Activated CD8-positive, alpha-beta memory T cell treated with anti-CD3 and anti-CD28 coated beads for 24 hours (primary cell): Measurements from ENCODE around the gene SLC6A11.

ENCODE experiments used
- DNase-seq: peaks from one replicate; pipeline ENCODE4 v3.0.0-alpha.2; 2020

The SLC6A11 gene

DNA sequence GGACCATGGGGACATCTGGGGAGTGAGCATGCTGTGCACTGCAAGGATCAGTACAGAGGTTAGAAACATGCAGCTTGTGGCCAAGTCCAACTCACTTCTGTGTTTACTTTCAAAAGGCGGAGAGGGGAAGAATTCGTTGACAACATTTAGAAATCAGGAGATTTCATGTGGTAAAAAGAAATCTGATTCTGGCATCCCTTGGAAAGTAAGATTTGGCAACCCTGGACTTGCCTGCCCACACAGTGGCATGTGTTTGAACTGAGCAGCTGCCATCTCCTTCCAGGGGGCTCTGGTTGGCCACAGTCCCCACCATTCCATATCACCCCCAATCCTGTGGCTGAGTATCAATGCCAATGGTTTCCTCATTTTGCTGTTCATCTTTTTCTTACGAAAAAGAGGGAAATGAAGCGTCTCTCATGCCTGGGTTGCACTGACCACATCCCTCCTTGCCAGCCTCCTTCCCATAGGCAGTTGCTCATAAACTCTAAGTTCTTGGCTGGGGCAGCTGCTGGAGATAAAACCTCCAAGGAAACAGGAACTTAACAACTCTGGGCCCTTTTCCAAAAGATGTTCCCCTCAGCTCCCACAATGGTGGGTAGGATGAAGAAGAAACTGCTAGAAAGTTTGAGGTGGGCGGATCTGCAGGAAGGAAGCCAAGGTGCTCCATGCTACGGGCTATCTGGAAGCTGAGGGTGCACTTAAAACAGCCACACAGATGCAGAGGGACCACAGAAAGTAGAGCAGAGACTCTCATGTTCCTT, 29.2 kb downstream of the SLC6A11 start:
- no peak for DNase-seq

DNA sequence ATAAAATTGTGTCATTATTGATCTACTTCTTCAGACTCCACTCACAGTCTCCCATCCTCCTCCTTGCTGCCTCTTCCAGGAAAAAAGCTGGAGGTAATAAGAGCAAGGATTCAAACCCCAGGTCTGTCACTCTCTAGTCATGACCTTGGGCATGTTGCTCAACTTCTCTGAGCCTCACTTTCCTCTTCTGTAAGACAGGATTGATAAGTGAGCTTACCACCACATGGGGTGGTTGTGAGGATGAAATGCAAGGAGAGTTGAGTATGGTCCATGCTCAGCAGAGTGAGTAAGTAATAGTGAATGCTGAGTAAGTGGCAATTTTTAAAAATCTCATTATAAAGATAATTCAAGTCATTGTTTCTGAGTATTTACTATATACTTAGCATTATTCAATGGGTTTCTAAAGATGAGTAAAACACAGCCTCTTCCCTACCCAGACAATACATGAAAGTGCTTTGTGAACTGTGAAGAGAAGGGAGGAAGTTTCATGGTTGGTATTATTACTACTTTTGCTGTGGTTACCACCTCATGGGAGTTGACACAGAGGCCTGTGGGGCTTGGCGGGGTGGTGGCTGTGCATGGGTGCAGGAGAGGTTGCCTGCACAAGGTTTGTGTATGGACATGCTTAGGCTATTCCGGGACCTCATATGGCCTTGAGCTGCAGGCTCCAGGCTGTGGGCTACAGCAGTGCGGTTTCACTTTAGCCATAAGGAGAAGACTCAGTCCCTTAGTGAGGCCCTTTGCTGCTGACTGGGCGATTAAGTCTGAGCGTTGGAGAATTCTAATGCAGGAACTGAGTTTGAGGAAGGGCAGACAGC, 30.0 kb downstream of the SLC6A11 start:
- DNase-seq: no peak

DNA sequence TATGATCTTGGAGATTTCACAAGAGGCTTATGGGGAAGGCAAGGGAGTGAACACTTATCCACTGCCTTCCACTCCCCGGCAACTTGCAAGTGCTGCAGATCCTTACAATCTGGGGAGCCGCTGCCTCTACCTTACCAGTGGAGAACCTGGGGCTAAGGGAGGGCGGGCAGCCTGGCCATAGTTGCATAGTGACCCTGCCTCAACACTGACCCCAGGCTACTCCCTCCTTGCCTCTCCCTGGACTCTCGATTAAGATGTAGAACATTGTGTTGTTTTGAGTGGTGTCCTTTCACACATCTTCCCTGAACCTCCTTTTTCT, 30.6 kb downstream of the SLC6A11 start:
- DNase-seq: no peak

DNA sequence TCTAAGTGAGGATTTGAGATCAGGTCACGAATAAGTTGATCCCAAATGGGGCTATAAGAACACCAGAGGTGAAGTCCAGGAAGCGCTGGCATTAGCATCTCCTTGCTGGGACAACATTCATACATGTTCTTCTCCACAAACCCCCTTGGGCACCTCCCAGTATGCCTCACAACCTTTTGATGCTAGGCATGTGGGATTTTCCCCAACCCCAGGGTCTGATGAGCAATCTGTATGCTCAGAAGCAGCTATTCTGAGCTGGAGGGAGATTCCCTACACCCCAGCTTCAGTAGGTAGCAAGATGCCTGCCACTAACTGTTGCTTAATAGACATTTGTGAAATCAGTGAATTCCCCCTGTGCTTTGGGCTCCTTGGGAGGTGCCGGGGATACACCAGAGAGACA, 32.2 kb downstream of the SLC6A11 start:
- DNase-seq: no peak

GRCh38 chr3:10852066-10852808, 36.2 kb downstream of the SLC6A11 start:
- no peak for DNase-seq

- no peak for DNase-seq
These were observed 39.2 kb downstream of the SLC6A11 start for GRCh38 chr3:10855083-10855870.

DNA sequence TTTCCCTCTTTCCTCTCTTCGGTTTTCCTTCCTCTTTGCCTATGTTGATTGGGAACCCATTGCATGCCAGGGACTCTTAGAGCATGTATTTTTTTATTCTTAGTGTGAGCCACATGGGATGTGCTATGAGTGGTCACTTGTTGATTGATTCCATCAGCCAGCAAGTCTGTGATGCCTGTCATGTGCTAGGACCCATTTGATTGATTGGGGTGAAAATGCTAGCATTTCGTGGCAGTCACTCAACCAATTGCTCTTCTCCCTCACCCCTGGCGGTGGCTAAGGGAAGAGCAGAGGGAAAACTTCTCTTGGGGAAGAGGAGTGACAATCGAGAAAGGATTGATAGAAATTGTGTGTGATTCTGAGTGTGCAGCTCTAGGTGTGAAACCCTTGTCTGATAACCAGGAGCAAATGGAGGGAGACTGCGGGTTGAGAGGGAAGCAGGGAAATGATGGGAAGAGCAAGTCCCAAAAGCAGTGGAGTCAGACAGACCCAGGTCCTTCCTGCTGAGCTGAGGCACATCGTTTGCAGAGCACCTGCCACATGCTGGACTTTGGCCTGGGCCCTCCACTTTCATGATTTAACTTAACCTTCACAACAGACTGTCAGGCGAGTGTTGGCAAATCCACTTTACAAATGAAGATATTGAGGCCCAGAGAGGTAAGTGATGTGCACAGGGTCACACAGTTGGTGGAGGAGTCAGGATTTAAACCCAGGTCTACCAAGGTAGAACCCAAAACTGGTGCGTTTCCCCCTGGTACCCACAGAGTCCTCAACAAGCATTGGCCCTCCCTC, 40.0 kb downstream of the SLC6A11 start:
- no peak for DNase-seq

DNA sequence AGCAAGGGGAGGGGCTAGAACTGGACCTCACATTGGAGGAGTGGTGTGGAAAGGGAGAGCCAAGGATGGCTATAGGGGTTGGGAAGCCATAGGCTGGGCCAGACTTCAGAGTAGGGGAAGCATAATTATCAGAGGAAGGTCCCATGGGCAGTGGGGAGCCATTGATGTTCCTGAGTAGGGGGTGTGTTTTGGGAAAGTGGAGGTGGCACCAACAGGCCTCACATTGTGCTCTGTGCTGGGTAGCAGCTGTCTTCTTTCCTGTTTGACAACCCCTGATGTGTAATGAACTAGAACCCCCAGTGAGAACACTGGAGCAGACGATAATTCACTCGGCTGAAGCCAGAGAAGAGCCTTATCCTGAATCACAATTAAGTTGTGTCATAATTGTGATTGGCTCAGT, 41.2 kb downstream of the SLC6A11 start:
- no peak for DNase-seq

GRCh38 chr3:10858091-10858490, 42.1 kb downstream of the SLC6A11 start:
- no peak for DNase-seq

DNA sequence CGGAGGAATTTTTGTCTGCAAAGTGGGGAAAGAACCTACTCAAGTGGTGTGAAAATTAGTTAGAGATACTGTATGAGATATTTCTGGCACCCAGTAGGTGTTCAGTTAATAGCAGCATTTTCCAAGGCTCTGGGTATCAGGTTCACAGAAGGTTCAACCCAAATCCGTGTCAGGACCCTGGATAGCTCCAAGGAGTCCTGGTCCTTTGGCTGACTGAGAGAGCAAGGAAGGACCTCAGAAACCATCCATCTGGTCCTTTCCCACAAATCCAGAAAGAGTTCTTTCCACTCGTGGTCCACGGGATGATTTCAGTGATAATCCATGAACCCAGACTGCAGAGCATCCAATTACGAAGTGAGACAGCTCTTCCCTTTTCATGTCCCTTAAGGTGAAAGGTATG, 51.4 kb downstream of the SLC6A11 start:
- no peak for DNase-seq

DNA sequence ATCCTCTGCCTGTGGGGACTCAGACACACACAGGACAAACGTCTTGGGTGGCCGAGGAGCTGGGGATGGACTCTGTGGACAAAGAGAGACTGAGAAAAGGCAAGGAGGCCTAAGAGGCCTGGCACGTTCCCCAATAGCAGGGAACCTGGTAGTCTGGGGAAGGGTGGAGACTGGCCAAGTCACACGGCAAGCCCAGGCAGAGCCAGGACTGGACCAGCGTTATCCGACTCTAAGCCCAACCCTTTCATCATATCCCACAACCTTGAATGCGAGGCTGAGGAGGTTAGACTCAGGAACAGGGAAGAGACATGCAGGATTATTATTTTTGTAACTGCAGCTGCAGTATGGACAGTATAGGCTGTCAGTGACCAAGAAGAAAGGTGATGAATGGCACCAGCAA, 53.4 kb downstream of the SLC6A11 start:
- DNase-seq: no peak

DNA sequence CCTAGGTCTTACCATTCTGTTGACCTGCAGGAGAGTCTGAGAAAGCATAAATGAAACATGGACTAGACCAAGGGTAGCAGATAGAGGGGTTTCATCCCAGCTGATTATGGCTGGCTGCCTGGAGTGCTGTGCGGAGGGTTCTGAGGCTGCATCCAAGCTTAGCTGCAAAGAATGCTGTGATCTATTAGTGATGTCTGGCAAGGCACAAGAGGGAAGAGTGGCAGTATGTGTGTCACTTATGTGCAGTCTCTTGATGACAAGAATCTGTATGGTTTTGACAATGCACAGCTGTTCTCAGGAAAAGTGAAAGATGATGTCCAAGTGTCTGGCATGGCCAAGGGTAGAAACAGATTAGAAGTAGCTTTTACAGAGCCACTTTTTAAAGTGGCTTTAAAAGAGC, 54.3 kb downstream of the SLC6A11 start:
- no peak for DNase-seq

- DNase-seq: no peak
These were observed 57.4 kb downstream of the SLC6A11 start for GRCh38 chr3:10873415-10873814.

DNA sequence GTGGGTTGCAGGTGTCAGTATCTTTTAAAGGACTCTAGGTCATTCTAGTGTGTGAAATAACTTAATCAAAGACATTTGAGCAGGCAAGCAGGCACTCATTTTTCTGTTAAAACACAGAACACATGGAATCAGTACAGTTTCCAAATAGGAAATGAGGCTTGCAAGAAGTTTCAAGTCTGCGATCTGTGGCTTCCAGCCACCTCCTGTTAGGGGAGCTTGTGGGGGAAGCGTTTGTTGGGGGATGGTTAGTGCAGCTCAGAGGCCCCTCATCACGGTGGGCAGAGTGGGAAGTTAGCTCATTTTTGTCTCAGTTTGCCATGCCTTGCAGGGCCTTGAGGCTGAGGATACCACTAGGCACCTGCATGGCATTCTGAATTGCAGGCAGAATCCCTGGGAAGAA, 59.9 kb downstream of the SLC6A11 start:
- no peak for DNase-seq

DNA sequence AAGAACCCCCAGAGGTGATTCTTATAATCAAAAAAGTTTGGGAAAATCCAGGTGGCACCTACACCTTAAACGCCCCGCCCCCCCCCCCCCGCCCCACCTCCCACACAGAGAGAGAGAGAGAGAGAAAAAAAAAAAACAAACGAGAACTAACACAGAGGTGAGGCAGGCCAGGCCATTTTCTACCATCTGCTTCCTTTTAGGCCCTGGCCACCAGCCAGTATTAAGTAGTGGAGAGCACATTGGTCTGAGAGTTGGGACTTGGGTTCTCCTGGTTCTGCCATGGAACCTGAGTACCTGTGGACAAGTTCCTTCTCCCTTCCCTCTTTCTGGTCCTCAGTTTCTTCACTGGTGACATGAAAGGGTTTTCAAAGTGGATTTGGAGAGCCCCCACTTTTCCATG, 60.6 kb downstream of the SLC6A11 start:
- no peak for DNase-seq

DNA sequence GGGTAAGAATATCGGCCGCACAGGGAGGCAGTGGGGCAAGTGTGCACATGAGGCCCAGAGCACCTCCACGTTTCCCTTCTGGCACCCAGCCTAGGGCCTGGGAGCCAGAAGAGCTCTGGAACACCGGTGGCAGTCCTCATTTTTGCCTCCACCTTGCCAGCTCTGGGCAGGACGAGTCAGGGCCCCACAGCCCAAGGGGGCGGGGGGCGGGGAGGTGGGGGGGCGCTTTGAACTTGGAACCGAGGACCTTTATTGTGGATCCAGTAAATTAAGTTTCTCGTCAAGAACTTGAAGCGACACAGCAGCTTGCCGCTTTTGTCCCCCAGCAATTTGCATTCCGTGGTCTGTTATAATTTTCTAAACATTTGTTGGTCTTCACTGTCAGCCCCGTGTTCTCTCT, 66.8 kb downstream of the SLC6A11 start:
- no peak for DNase-seq

- no peak for DNase-seq
These were observed 67.6 kb downstream of the SLC6A11 start for GRCh38 chr3:10883478-10884234.

GRCh38 chr3:10887015-10887414, 71.0 kb downstream of the SLC6A11 start:
- DNase-seq: no peak

GRCh38 chr3:10888518-10889090, 72.6 kb downstream of the SLC6A11 start:
- DNase-seq: no peak

DNA sequence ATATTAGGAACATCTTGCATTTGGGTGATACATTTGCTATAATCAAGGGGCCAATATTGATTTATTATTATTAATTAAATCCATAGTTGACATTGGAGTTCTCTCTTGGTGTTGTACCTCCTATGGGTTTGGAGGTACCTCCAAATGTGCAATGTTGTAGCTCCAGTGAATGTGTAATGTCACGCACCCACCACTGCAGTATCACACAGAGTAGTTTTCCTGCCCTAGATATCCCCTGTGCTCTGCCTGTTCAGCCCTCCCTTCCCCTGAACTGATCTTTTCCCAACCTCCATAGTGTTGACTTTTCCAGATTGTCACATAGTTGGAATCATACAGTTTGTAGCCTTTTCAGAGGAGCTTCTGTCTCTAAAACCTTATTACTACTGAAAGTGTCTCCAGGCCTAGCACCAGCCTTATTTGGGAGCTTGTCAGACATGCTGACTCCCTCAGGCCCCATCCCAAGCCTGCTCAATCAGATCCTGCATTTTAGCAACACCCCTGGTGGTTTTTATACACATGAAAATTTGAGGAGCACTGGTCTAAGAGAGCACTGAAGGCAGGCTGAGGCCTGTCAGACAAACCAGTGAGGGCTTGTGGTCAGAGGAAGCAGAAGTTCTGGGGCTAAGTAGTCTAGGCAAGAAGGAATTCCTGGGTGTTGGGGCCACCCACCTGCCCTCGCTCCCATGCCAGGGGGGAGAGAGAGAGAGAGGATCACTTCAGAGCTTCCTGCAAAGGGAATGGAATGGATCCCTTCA, 73.4 kb downstream of the SLC6A11 start:
- DNase-seq: no peak
